NCI-H1436 (cell line): ENCODE measurements around the gene TC2N.
"Not testable (repeated sequence)": the region's sequence is repeated elsewhere in the genome, so short reads cannot be mapped to it uniquely, and the experiment has no call there.

Experiments used
- DNase-seq: peaks from one replicate; lab custom pipeline; 2025; lab: John Stamatoyannopoulos, UW

Gene TC2N

GRCh38 chr14:91754819-91755218 lies 112.5 kb downstream of the TC2N start:
- DNase-seq = no peak

GRCh38 chr14:91754185-91754584 lies 113.2 kb downstream of the TC2N start:
- DNase-seq = no peak

GRCh38 chr14:91753501-91754128 lies 113.7 kb downstream of the TC2N start:
- DNase-seq = no peak

- DNase-seq = no peak
These were observed 114.4 kb downstream of the TC2N start for GRCh38 chr14:91752961-91753360.

- DNase-seq = no peak
These were observed 115.6 kb downstream of the TC2N start for GRCh38 chr14:91751719-91752118.

GRCh38 chr14:91750634-91751198 lies 116.6 kb downstream of the TC2N start:
- DNase-seq = no peak

- DNase-seq = no peak
These were observed 117.5 kb downstream of the TC2N start for GRCh38 chr14:91749868-91750267.

GRCh38 chr14:91748049-91748448 lies 119.3 kb downstream of the TC2N start:
- no peak for DNase-seq

- no peak for DNase-seq
These were observed 122.0 kb downstream of the TC2N start for GRCh38 chr14:91745344-91745743.

- no peak for DNase-seq
These were observed 123.3 kb downstream of the TC2N start for GRCh38 chr14:91744068-91744480.

GRCh38 chr14:91743305-91743653 lies 124.1 kb downstream of the TC2N start:
- no peak for DNase-seq

GRCh38 chr14:91742621-91743304 lies 124.6 kb downstream of the TC2N start:
- no peak for DNase-seq

- DNase-seq = not testable (repeated sequence)
These were observed 127.5 kb downstream of the TC2N start for GRCh38 chr14:91739867-91740266.

GRCh38 chr14:91737619-91738018 lies 129.7 kb downstream of the TC2N start:
- DNase-seq = no peak

GRCh38 chr14:91732859-91733477 lies 134.4 kb downstream of the TC2N start:
- DNase-seq = no peak

- DNase-seq = no peak
These were observed 134.9 kb downstream of the TC2N start for GRCh38 chr14:91732439-91732838.

GRCh38 chr14:91731986-91732385 lies 135.3 kb downstream of the TC2N start, which contains the start of gene CATSPERB:
CATSPERB (minus strand) TSS chr14:91732086; CDS start chr14:91729479, 2,607 bp downstream.
- DNase-seq = no peak

- no peak for DNase-seq
These were observed 136.3 kb downstream of the TC2N start for GRCh38 chr14:91731018-91731417.

- DNase-seq = no peak
These were observed 137.6 kb downstream of the TC2N start for GRCh38 chr14:91729756-91730155.
